Measurements from ENCODE around the gene SLC35G6. TPM values are rescaled to one million over a fixed set of nuclear protein-coding genes. Genes with fewer than 3 reads are reported as not detected.
A peak's percentile ranks its signal among the peaks of the same experiment; 100 is the strongest.

Gene SLC35G6
- total RNA-seq, 2 donors from 2014 or later, result 0.33 TPM; not detected in 1

DNA sequence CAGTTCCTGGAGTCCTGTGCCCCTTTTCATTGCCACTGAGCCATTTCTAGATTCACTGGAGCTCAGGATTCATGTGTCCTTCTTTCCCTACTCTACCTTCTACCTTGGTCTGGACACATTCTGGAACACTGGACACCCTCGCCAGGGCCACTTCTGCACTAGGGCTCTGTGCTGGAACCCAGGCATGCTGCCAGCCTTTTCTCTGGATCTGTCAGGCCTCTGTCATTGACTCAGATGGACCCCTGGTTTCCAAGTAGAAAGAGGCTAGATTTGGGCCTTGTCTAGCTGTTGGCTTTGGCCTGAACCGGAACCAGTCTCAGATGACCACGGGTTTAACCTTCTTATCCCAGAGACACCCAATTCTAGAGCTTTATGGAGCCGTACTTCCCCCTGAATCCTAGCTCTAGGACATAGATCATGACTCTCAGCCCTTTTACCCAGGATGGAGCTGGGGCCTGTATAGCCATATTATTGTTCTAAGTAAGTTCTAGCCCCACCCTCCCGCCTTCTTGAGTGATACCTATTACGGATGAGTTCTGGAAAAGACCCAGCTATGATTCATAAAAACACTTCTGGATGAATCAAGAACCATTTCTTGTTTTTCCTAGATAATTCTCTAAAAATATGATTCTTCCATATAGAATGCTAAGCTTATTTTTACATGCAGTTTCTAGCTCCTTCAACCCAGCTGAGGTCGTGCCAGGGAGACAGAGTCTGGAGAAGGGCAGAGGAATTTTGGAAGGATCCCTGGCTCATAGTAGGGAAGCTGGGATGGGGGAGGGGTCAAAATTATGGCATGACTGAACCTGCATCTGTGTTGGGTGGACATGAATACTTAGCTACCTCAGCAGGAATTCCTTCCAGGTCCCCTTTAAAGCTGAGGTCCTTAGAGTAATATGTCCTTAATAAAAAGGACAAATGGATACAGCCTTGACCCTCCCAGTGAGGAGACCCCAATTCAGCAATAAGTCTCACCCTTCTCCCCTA, 37.5 kb upstream of the SLC35G6 start:
- no peaks in the 10 kb centered on the region for H3K36me3 Mint-ChIP-seq (ENCODE audit: low read depth)
- TF ChIP-seq, protein P1, sequence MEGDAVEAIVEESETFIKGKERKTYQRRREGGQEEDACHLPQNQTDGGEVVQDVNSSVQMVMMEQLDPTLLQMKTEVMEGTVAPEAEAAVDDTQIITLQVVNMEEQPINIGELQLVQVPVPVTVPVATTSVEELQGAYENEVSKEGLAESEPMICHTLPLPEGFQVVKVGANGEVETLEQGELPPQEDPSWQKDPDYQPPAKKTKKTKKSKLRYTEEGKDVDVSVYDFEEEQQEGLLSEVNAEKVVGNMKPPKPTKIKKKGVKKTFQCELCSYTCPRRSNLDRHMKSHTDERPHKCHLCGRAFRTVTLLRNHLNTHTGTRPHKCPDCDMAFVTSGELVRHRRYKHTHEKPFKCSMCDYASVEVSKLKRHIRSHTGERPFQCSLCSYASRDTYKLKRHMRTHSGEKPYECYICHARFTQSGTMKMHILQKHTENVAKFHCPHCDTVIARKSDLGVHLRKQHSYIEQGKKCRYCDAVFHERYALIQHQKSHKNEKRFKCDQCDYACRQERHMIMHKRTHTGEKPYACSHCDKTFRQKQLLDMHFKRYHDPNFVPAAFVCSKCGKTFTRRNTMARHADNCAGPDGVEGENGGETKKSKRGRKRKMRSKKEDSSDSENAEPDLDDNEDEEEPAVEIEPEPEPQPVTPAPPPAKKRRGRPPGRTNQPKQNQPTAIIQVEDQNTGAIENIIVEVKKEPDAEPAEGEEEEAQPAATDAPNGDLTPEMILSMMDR (conservative IDR thresholded peaks at IDR 0.05), result no peak
- WGBS, 2 experiments (ENCODE audit: insufficient coverage in 1 of 2, insufficient read length in 1 of 2), result 85 to 97% methylated on average over 6 to 7 of the region's 7 CpGs
- Histone ChIP-seq H3K36me3 (ENCODE audit: control insufficient read depth, insufficient read depth, low read length) (no peaks in the 10 kb centered on the region), H3K4me1 (ENCODE audit: control insufficient read depth, insufficient read depth, low read length) (no peaks in the 10 kb centered on the region), H3K27me3 (ENCODE audit: control insufficient read depth, insufficient read depth, low read length, poor library complexity, severe bottlenecking) (peaks cover 27% of the 10 kb centered on the region), H3K9ac (ENCODE audit: extremely low read depth, low read length, poor library complexity, severe bottlenecking) (no peak overlapping the region), H3K27ac (ENCODE audit: low read depth, low read length) (no peak overlapping the region), H3K4me3 (ENCODE audit: low read length) (no peak overlapping the region), H3K9me3 (ENCODE audit: control insufficient read depth, low read length) (no peaks in the 10 kb centered on the region)
- no peaks in the 10 kb centered on the region for H3K9me3 Mint-ChIP-seq
- DNase-seq, result no peak
- H3K4me1 Mint-ChIP-seq, result peaks cover 8% of the 10 kb centered on the region
- H3K27ac Mint-ChIP-seq, result no peak overlapping the region
- peaks cover 79% of the 10 kb centered on the region for H3K27me3 Mint-ChIP-seq (ENCODE audit: insufficient read depth)
- H3K4me3 Mint-ChIP-seq, result no peak overlapping the region

DNA sequence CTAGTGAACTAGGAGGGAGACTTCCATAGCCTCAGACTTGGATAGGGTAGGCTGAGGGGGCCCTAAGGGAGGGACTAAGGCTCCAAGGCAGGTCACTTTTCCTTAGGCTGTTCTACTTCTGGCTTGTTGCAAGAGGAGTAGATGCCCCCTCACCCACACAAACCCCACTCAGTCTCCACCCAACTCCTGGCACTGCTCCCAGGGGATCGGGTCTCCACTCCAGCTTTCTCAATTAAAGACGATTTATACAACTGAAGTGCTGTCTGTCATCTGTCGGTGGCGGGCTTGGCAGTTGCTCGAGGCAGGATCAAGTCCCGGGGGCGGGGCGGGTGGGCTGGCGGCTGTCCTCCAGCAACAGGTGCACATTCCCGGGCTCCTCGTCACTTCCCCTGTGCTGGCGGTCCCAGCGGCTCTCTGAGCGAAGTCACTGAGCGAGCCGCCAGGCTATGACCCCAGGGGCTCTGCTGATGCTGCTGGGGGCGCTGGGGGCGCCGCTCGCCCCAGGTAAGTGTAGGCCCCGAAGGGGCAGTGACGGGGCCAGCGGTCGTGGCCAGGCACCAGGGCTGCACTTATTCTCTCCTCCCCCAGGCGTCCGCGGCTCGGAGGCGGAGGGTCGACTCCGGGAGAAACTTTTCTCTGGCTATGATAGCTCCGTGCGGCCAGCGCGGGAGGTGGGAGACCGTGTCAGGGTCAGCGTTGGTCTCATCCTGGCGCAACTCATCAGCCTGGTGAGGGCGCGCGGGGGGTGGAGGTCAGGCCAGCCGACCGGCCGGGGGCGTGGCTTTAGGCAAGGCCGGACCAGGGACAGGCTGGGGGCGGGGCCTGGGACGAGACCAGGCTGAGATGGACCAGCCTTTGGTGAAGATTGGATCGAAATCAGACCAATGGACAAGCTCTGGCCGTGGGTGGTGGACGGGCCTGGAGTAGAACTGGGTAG, 36.3 kb upstream of the SLC35G6 start, which contains the start of gene CHRNB1:
Gene CHRNB1, plus strand, starts transcription at position 380 of the 937 bp plus-strand sequence. Its CDS starts 67 bp downstream, at position 447.
- Mint-ChIP-seq H3K4me3 (peak within 1 kb of the TSS; percentile 71), H3K9me3 (no peaks in the 10 kb centered on the region), H3K27ac (peak within 1 kb of the TSS; percentile 93), H3K4me1 (peaks cover 6% of the 10 kb centered on the region), H3K27me3 (ENCODE audit: insufficient read depth) (peaks cover 71% of the 10 kb centered on the region), H3K36me3 (ENCODE audit: low read depth) (no peaks in the 10 kb centered on the region)
- peak; percentile 98 for DNase-seq
- peaks cover 16% of the 10 kb centered on the region for H3K27me3 ChIP-seq (ENCODE audit: control insufficient read depth, insufficient read depth, low read length, poor library complexity, severe bottlenecking)
- H3K4me1 ChIP-seq (ENCODE audit: control insufficient read depth, insufficient read depth, low read length), result no peaks in the 10 kb centered on the region
- H3K36me3 ChIP-seq (ENCODE audit: control insufficient read depth, insufficient read depth, low read length), result no peaks in the 10 kb centered on the region
- H3K4me3 ChIP-seq (ENCODE audit: low read length), result peak within 1 kb of the TSS; percentile 79
- no peaks in the 10 kb centered on the region for H3K9me3 ChIP-seq (ENCODE audit: control insufficient read depth, low read length)
- whole genome bisulfite sequencing, 2 experiments (ENCODE audit: insufficient coverage in 1 of 2, insufficient read length in 1 of 2), result 3 to 5% methylated on average over 31 to 51 of the region's 51 CpGs
- H3K9ac ChIP-seq (ENCODE audit: extremely low read depth, low read length, poor library complexity, severe bottlenecking), result peak within 1 kb of the TSS; percentile 50
- TF ChIP-seq, protein P1 (conservative IDR thresholded peaks at IDR 0.05), result peak; percentile 50
- H3K27ac ChIP-seq (ENCODE audit: low read depth, low read length), result no peak within 1 kb of the TSS

DNA sequence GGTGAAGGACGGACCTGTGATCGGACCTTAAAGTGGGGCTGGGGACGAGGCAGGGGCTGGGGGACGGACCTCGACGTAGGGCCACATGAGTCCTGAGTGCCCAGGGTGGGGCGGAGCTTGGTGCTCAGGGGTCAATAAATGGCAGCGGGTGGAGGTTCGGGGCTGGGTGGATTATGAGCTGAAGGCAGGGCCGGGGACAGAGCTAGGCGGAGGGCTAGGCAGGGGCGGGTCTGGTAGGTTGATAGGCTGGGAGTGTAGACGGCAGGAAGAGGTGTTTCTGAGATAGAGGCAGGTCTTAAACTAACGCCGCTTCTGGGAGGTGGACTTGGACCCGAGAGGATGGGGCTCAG, 35.7 kb upstream of the SLC35G6 start:
- peak overlapping the region; percentile 50 for H3K9ac ChIP-seq (ENCODE audit: extremely low read depth, low read length, poor library complexity, severe bottlenecking)

More for the DNA sequence above, 35.7 kb upstream of the SLC35G6 start:
- TF ChIP-seq, protein P1 (conservative IDR thresholded peaks at IDR 0.05), result no peak
- Mint-ChIP-seq H3K27me3 (ENCODE audit: insufficient read depth) (peaks cover 65% of the 10 kb centered on the region), H3K4me3 (peak overlapping the region; percentile 71), H3K4me1 (peaks cover 6% of the 10 kb centered on the region), H3K9me3 (no peaks in the 10 kb centered on the region), H3K27ac (peak overlapping the region; percentile 93), H3K36me3 (ENCODE audit: low read depth) (no peaks in the 10 kb centered on the region)
- Histone ChIP-seq H3K27ac (ENCODE audit: low read depth, low read length) (no peak overlapping the region), H3K27me3 (ENCODE audit: control insufficient read depth, insufficient read depth, low read length, poor library complexity, severe bottlenecking) (peaks cover 16% of the 10 kb centered on the region), H3K36me3 (ENCODE audit: control insufficient read depth, insufficient read depth, low read length) (no peaks in the 10 kb centered on the region), H3K9me3 (ENCODE audit: control insufficient read depth, low read length) (no peaks in the 10 kb centered on the region), H3K4me1 (ENCODE audit: control insufficient read depth, insufficient read depth, low read length) (no peaks in the 10 kb centered on the region), H3K4me3 (ENCODE audit: low read length) (peak overlapping the region; percentile 79)
- 6 to 8% methylated on average over 11 to 16 of the region's 16 CpGs for WGBS, 2 experiments (ENCODE audit: insufficient coverage in 1 of 2, insufficient read length in 1 of 2)
- peak; percentile 98 for DNase-seq
